H9 (cell line): ENCODE data around the gene C20orf144. TPM values are rescaled to one million over a fixed set of nuclear protein-coding genes. Genes with fewer than 3 reads are reported as not detected.

ENCODE experiments used
- DNase-seq: peaks from one replicate; pipeline ENCODE4 v3.0.0-alpha.2; 2017
- H2AFZ ChIP-seq: one replicate; pipeline ENCODE4 v1.6.1; 2013; ENCODE audit warnings: mild to moderate bottlenecking, low read length, control low read depth, moderate library complexity
- H2AK5ac ChIP-seq: 2 replicates; pipeline ENCODE4 v1.6.1; 2013; ENCODE audit warnings: low read length, control low read depth, mixed read lengths; ENCODE audit not compliant: insufficient read length
- H2BK120ac ChIP-seq: one replicate; pipeline ENCODE4 v1.6.1; 2013; ENCODE audit warnings: low read depth, mild to moderate bottlenecking, low read length, control low read depth, inconsistent platforms; ENCODE audit not compliant: poor library complexity, severe bottlenecking
- H2BK12ac ChIP-seq: 2 replicates; pipeline ENCODE4 v1.6.1; 2013; ENCODE audit warnings: low read length, control low read depth, mixed read lengths, low read depth; ENCODE audit not compliant: insufficient read length
- H2BK15ac ChIP-seq: 2 replicates; pipeline ENCODE4 v1.6.1; 2013; ENCODE audit warnings: low read depth, low read length, control low read depth
- H2BK20ac ChIP-seq: one replicate; pipeline ENCODE4 v1.6.1; 2013; ENCODE audit warnings: low read depth, mild to moderate bottlenecking, low read length, control low read depth, inconsistent platforms; ENCODE audit not compliant: poor library complexity, severe bottlenecking
- H2BK5ac ChIP-seq: 2 replicates; pipeline ENCODE4 v1.6.1; 2013; ENCODE audit warnings: low read length, control low read depth, mixed read lengths; ENCODE audit not compliant: insufficient read length
- H3K14ac ChIP-seq: 2 replicates; pipeline ENCODE4 v1.6.1; 2013; ENCODE audit warnings: low read length, control low read depth; ENCODE audit not compliant: insufficient read depth
- H3K18ac ChIP-seq: 2 replicates; pipeline ENCODE4 v1.6.1; 2013; ENCODE audit warnings: low read depth, mild to moderate bottlenecking, mixed read lengths, low read length, control low read depth; ENCODE audit not compliant: insufficient read length
- H3K23ac ChIP-seq: 2 replicates; pipeline ENCODE4 v1.6.1; 2013; ENCODE audit warnings: low read length, control low read depth, mixed read lengths, low read depth; ENCODE audit not compliant: insufficient read length
- H3K23me2 ChIP-seq: 2 replicates; pipeline ENCODE4 v1.6.1; 2013; ENCODE audit warnings: low read depth, mild to moderate bottlenecking, mixed read lengths, low read length, control low read depth; ENCODE audit not compliant: insufficient read length, poor library complexity, severe bottlenecking
- H3K27ac ChIP-seq: 2 replicates; pipeline ENCODE4 v1.5.1; 2013; ENCODE audit warnings: low read length, control low read depth, mixed read lengths, low read depth; ENCODE audit not compliant: insufficient read length
- H3K27me3 ChIP-seq: 2 replicates; pipeline ENCODE4 v1.6.1; 2013; ENCODE audit warnings: low read length, control low read depth, inconsistent platforms; ENCODE audit not compliant: insufficient read depth
- H3K4ac ChIP-seq: 2 replicates; pipeline ENCODE4 v1.6.1; 2013; ENCODE audit warnings: low read depth, mild to moderate bottlenecking, control low read depth, inconsistent platforms, low read length, moderate library complexity
- H3K4me1 ChIP-seq: 2 replicates; pipeline ENCODE4 v1.6.1; 2013; ENCODE audit warnings: low read length, control low read depth, inconsistent platforms; ENCODE audit not compliant: insufficient read depth
- H3K4me2 ChIP-seq: 2 replicates; pipeline ENCODE4 v1.6.1; 2013; ENCODE audit warnings: low read length, control low read depth, mixed read lengths; ENCODE audit not compliant: insufficient read length, insufficient read depth
- H3K56ac ChIP-seq: 2 replicates; pipeline ENCODE4 v1.6.1; 2013; ENCODE audit warnings: low read depth, mild to moderate bottlenecking, mixed read lengths, low read length, control low read depth; ENCODE audit not compliant: insufficient read length
- H3K79me1 ChIP-seq: 2 replicates; pipeline ENCODE4 v1.6.1; 2013; ENCODE audit warnings: low read depth, mild to moderate bottlenecking, moderate library complexity, low read length, control low read depth, inconsistent platforms; ENCODE audit not compliant: insufficient read depth, poor library complexity, severe bottlenecking
- H3K79me2 ChIP-seq: 2 replicates; pipeline ENCODE4 v1.6.1; 2013; ENCODE audit warnings: low read length, control low read depth, inconsistent platforms; ENCODE audit not compliant: insufficient read depth
- H3K9ac ChIP-seq: 2 replicates; pipeline ENCODE4 v1.6.1; 2013; ENCODE audit warnings: low read length, control low read depth, mixed read lengths; ENCODE audit not compliant: insufficient read length; ENCODE audit errors: extremely low read depth
- H3K9me3 ChIP-seq: one replicate; pipeline ENCODE4 v1.6.1; 2013; ENCODE audit warnings: low read depth, low read length, inconsistent platforms; ENCODE audit not compliant: control insufficient read depth
- H3T11ph ChIP-seq: one replicate; pipeline ENCODE4 v1.6.1; 2013; ENCODE audit warnings: mild to moderate bottlenecking, low read length, control low read depth, inconsistent platforms
- H4K20me1 ChIP-seq: one replicate; pipeline ENCODE4 v1.6.1; 2013; ENCODE audit not compliant: control insufficient read depth, insufficient read length, insufficient read depth
- H4K5ac ChIP-seq: 2 replicates; pipeline ENCODE4 v1.6.1; 2013; ENCODE audit warnings: low read depth, mild to moderate bottlenecking, mixed read lengths, low read length, control low read depth; ENCODE audit not compliant: insufficient read length
- H4K8ac ChIP-seq: replicated peaks from 2 replicates; pipeline ENCODE4 v1.6.1; 2013; ENCODE audit warnings: low read length, control low read depth, mixed read lengths, low read depth; ENCODE audit not compliant: insufficient read length
- H4K91ac ChIP-seq: 2 replicates; pipeline ENCODE4 v1.6.1; 2013; ENCODE audit warnings: low read depth, mild to moderate bottlenecking, moderate library complexity, mixed read lengths, low read length, control low read depth; ENCODE audit not compliant: insufficient read length
- H3K27ac Mint-ChIP-seq, 3 experiments: 2 replicates in 2 of 3; 3 replicates in 1 of 3; pipeline ENCODE4 v1.8.0; 2020 to 2021; ENCODE audit warnings: mixed read lengths in 3 of 3, mild to moderate bottlenecking in 1 of 3, moderate library complexity in 1 of 3
- H3K27me3 Mint-ChIP-seq: 2 replicates; pipeline ENCODE4 v1.8.0; 2021; ENCODE audit warnings: low read depth, mild to moderate bottlenecking, moderate library complexity, mixed read lengths
- H3K36me3 Mint-ChIP-seq, 3 experiments: 2 replicates in 2 of 3; 3 replicates in 1 of 3; pipeline ENCODE4 v1.8.0; 2020 to 2021; ENCODE audit warnings: low read depth in 3 of 3, mixed read lengths in 3 of 3; ENCODE audit not compliant: insufficient read depth in 1 of 3
- H3K4me1 Mint-ChIP-seq, 2 experiments: 2 replicates each; pipeline ENCODE4 v1.8.0; 2020; ENCODE audit warnings: mixed read lengths in 2 of 2
- H3K4me3 Mint-ChIP-seq, 2 experiments: 2 replicates in 1 of 2; 3 replicates in 1 of 2; pipeline ENCODE4 v1.8.0; 2020 to 2021; ENCODE audit warnings: mild to moderate bottlenecking in 2 of 2, mixed read lengths in 2 of 2, moderate library complexity in 1 of 2
- H3K9me3 Mint-ChIP-seq, 2 experiments: 2 replicates in 1 of 2; 3 replicates in 1 of 2; pipeline ENCODE4 v1.8.0; 2020; ENCODE audit warnings: mild to moderate bottlenecking in 2 of 2, mixed read lengths in 2 of 2, moderate library complexity in 1 of 2
- CTCF ChIP-seq: fragments of 200-600 bp; sonication (generic); conservative IDR thresholded peaks from 3 replicates; pipeline ENCODE4 v1.8.0; 2021; ENCODE audit warnings: antibody characterized with exemption, mild to moderate bottlenecking
- WGBS: extraction: QIAGEN DNeasy Blood & Tissue Kit; methylation state at CpG from one replicate; pipeline ENCODE4 v1.1.7; 2013; ENCODE audit warnings: missing lambda C conversion rate, low lambda C conversion rate, mixed read lengths; ENCODE audit not compliant: insufficient read length; ENCODE audit errors: extremely low coverage; 5-methylcytosine and 5-hydroxymethylcytosine counted together
- total RNA-seq: library from RNA; stranded (reverse); gene quantifications from 2 replicates; pipeline ENCODE4 v1.2.1, GENCODE V29; 2021

Gene C20orf144
- total RNA-seq, 1 experiment from 2014 or later = 0.26 TPM

- H3K4me1 Mint-ChIP-seq = peaks cover 20 to 24% of the 10 kb centered on the region in 2 experiments
- Histone ChIP-seq H3K18ac (no peak overlapping the region), H3K4me1 (peaks cover 3% of the 10 kb centered on the region; the same call in 1 of the 2 replicates), H3K27ac (no peak overlapping the region), H2AK5ac (no peak overlapping the region), H3K27me3 (no peaks in the 10 kb centered on the region), H2BK5ac (no peak overlapping the region), H3K23ac (no peak overlapping the region), H3K79me2 (peaks cover 5% of the 10 kb centered on the region; the same call in 1 of the 2 replicates), H3K23me2 (peaks cover 18% of the 10 kb centered on the region), H3K79me1 (no peaks in the 10 kb centered on the region), H2BK20ac (no peak overlapping the region), H3K9ac (no peak overlapping the region), H3K14ac (no peak overlapping the region), H4K8ac (no peak overlapping the region), H4K91ac (no peak overlapping the region), H2AFZ (no peak overlapping the region), H2BK12ac (no peak overlapping the region), H2BK120ac (no peak overlapping the region), H4K5ac (no peak overlapping the region), H3K56ac (no peak overlapping the region), H3K4me2 (no peak overlapping the region), H3T11ph (no peak overlapping the region), H3K4ac (no peak overlapping the region), H3K9me3 (no peaks in the 10 kb centered on the region), H4K20me1 (no peaks in the 10 kb centered on the region), H2BK15ac (no peak overlapping the region)
- no peak overlapping the region for H3K27ac Mint-ChIP-seq
- H3K27me3 Mint-ChIP-seq = peaks cover 2% of the 10 kb centered on the region
- no peak for DNase-seq
- peaks cover 27 to 61% (median 41%) of the 10 kb centered on the region in 3 experiments; a peak in 6 of 7 replicates for H3K36me3 Mint-ChIP-seq
- no peak for TF ChIP-seq CTCF
- no peaks in the 10 kb centered on the region for H3K9me3 Mint-ChIP-seq
- H3K4me3 Mint-ChIP-seq = no peak overlapping the region
- whole genome bisulfite sequencing = no CpG with 5 or more reads among the region's 15 CpGs
Measured at GRCh38 chr20:33677991-33678702, 16.0 kb downstream of the C20orf144 start.
